Calu3 (cell line): ENCODE measurements around the gene CD22. TPM values are rescaled to one million over a fixed set of nuclear protein-coding genes. Genes with fewer than 3 reads are reported as not detected.

Source experiments
- BruUV-seq: library from RNA; stranded (reverse); fragments of 400-500 nt; replicated peaks from 2 replicates; lab custom pipeline; 2021; lab: Mats Ljungman, UMichigan
- CTCF ChIA-PET: fragments of 300-600 bp; sonication (Branson Sonifier 250); formaldehyde crosslinking; loops from one replicate; lab custom pipeline; 2022; ENCODE audit warnings: antibody characterized with exemption; lab: Charles Lee
- DNase-seq: peaks from one replicate; pipeline ENCODE4 v3.0.0; 2022
- H3K27ac Mint-ChIP-seq: one replicate; pipeline ENCODE4 v1.8.0; 2022; ENCODE audit warnings: mixed read lengths; ENCODE audit not compliant: unreplicated experiment
- H3K27me3 Mint-ChIP-seq: one replicate; pipeline ENCODE4 v1.8.0; 2022; ENCODE audit warnings: mixed read lengths; ENCODE audit not compliant: unreplicated experiment
- H3K36me3 Mint-ChIP-seq: one replicate; pipeline ENCODE4 v1.8.0; 2022; ENCODE audit warnings: mild to moderate bottlenecking, moderate library complexity, mixed read lengths; ENCODE audit not compliant: insufficient read depth, unreplicated experiment
- H3K4me1 Mint-ChIP-seq: one replicate; pipeline ENCODE4 v1.8.0; 2022; ENCODE audit warnings: mild to moderate bottlenecking, low read depth, mixed read lengths; ENCODE audit not compliant: unreplicated experiment
- H3K4me3 Mint-ChIP-seq: one replicate; pipeline ENCODE4 v1.8.0; 2022; ENCODE audit warnings: mild to moderate bottlenecking, low read depth, moderate library complexity, mixed read lengths; ENCODE audit not compliant: unreplicated experiment
- H3K9me3 Mint-ChIP-seq: one replicate; pipeline ENCODE4 v1.8.0; 2022; ENCODE audit warnings: low read depth, mixed read lengths; ENCODE audit not compliant: unreplicated experiment
- intact Hi-C: fragments of 100-400 bp; cut with micrococcal nuclease; formaldehyde crosslinking; loops from one replicate; pipeline ENCODE4 v1.10.0; 2022; ENCODE audit not compliant: unreplicated experiment
- total RNA-seq: library from RNA; stranded (reverse); gene quantifications from 2 replicates; pipeline ENCODE4 v1.2.3, GENCODE V29; 2022
- TF ChIP-seq, protein P1 (sequence below): fragments of 200-600 bp; IDR thresholded peaks from one replicate; pipeline ENCODE4 v1.8.0; 2022; ENCODE audit warnings: antibody characterized with exemption; ENCODE audit not compliant: unreplicated experiment

The CD22 gene
- total RNA-seq, 1 experiment from 2014 or later, result 5.9 TPM

DNA sequence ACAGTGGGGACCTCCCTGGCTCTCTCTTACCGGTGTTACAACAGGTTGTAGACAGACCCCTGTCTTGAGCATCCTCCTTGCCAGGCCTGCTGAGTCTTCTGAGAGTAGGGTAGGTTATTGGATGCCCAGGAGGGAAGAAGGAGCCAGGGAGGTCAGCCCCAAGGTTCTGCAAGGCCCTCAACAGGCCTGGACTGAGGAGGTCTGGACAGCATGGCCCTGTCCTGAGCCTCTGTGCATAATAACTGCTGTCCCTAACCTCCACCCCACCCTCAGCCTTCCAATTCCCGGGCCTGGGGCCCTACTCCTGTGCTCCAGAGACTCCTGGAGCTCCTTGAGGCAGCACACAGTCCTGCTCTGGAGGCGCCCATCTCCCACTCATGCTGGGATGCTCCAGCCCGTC is 336 bp downstream of the CD22 start:
- no TSS peak for BruUV-seq
- Mint-ChIP-seq H3K36me3 (no peaks in the 10 kb centered on the region), H3K4me3 (no peak overlapping the region), H3K9me3 (no peaks in the 10 kb centered on the region), H3K27me3 (no peaks in the 10 kb centered on the region), H3K4me1 (peaks cover 5% of the 10 kb centered on the region), H3K27ac (no peak overlapping the region)
- no peak for DNase-seq
- TF ChIP-seq, protein P1, sequence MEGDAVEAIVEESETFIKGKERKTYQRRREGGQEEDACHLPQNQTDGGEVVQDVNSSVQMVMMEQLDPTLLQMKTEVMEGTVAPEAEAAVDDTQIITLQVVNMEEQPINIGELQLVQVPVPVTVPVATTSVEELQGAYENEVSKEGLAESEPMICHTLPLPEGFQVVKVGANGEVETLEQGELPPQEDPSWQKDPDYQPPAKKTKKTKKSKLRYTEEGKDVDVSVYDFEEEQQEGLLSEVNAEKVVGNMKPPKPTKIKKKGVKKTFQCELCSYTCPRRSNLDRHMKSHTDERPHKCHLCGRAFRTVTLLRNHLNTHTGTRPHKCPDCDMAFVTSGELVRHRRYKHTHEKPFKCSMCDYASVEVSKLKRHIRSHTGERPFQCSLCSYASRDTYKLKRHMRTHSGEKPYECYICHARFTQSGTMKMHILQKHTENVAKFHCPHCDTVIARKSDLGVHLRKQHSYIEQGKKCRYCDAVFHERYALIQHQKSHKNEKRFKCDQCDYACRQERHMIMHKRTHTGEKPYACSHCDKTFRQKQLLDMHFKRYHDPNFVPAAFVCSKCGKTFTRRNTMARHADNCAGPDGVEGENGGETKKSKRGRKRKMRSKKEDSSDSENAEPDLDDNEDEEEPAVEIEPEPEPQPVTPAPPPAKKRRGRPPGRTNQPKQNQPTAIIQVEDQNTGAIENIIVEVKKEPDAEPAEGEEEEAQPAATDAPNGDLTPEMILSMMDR, result no peak
- CTCF ChIA-PET, result no interaction called here
- intact Hi-C loops, result no loop called here

DNA sequence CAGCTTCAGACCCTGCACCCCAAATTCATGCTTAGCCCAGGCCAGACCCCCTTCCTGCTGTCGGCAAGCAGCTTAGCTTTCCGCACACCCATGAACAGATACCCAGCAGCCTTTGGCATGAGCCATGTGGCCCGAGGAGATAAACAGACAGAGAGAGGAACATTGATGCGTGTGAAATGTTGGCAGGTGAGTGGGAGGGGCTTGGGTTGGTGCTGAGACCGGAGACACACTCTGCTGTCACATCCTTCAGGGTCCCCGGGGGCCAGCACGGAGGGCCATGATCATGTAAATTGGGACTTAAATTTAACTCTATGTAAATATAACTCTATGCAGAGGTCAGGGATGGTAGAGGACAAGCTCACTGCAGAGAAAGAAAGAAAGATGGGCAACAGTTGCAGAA is 1.5 kb downstream of the CD22 start:
- BruUV-seq, result no TSS peak
- TF ChIP-seq, protein P1, result no peak
- DNase-seq, result no peak
- Mint-ChIP-seq H3K9me3 (no peaks in the 10 kb centered on the region), H3K4me1 (no peaks in the 10 kb centered on the region), H3K36me3 (no peaks in the 10 kb centered on the region), H3K27ac (no peak overlapping the region), H3K4me3 (no peak overlapping the region), H3K27me3 (no peaks in the 10 kb centered on the region)
- intact Hi-C loops, result no loop called here
- CTCF ChIA-PET, result no interaction called here

DNA sequence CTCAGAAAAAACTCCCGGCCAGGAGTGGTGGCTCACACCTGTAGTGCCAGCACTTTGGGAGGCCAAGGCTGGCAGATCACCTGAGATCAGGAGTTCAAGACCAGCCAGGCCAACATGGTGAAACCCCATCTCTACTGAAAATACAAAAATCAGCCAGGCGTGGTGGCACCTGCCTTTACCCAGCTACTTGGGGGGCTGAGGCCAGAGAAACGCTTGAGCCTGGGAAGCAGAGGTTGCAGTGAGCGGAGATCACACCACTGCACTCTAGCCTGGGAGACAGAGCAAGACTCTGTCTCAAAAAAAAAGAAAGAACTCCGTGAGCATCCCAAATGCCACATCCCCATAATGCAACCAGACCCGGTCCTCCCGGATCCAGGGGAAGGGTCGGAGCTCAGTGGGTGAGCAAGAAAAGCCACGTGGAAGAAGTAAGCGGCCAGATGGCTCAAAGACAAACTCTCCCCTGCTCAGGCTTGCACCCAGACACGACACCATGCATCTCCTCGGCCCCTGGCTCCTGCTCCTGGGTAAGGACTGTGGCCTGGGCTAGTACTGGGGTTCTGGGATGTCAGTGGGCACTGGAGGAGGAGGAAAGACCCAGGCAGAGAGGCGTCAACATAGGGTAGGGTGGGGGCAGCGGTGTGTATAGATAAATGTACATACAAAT is 2.7 kb downstream of the CD22 start:
- H3K36me3 Mint-ChIP-seq, result no peaks in the 10 kb centered on the region
- H3K27ac Mint-ChIP-seq, result no peak overlapping the region
- intact Hi-C loops, result no loop called here
- no peaks in the 10 kb centered on the region for H3K27me3 Mint-ChIP-seq
- CTCF ChIA-PET, result no interaction called here
- no TSS peak for BruUV-seq
- no peaks in the 10 kb centered on the region for H3K9me3 Mint-ChIP-seq
- no peaks in the 10 kb centered on the region for H3K4me1 Mint-ChIP-seq
- TF ChIP-seq, protein P1, result no peak
- H3K4me3 Mint-ChIP-seq, result no peak overlapping the region
- DNase-seq, result no peak

DNA sequence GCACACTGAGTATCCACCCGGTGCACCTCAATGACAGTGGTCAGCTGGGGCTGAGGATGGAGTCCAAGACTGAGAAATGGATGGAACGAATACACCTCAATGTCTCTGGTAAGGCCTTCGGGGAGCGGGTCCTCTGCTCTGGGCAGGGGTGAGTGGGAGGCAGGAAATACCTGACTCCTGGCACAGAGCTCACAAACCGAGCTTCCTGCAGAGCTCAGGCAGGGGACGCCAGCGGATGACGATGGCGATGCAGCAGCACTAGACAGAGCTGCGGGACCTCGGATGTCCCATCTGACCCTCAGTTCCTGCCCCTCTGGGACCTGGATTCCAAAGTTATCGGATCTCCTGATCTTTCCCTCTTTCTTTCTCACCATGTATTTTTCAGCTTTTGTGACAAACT is 3.8 kb downstream of the CD22 start:
- Mint-ChIP-seq H3K4me1 (no peaks in the 10 kb centered on the region), H3K27me3 (peaks cover 9% of the 10 kb centered on the region), H3K27ac (no peak overlapping the region), H3K4me3 (no peak overlapping the region), H3K36me3 (no peaks in the 10 kb centered on the region), H3K9me3 (no peaks in the 10 kb centered on the region)
- no TSS peak for BruUV-seq
- CTCF ChIA-PET, result interaction anchor here (0.6 kb wide), 1 partner anchor 32 kb away, joined by 7 read pairs; no protein-coding TSS in a partner anchor
- intact Hi-C loops, result no loop called here
- TF ChIP-seq, protein P1, result no peak
- DNase-seq, result no peak
